DMS53 (cell line): ENCODE results near the gene CCDC91.

Experiments
- DNase-seq: peaks from one replicate; lab custom pipeline; 2025; lab: John Stamatoyannopoulos, UW

CCDC91 gene

GRCh38 chr12:28582672-28583376 lies 392.6 kb downstream of the CCDC91 start:
- no peak for DNase-seq

GRCh38 chr12:28583701-28584261 lies 393.5 kb downstream of the CCDC91 start:
- DNase-seq = peak; percentile 35

- DNase-seq = peak; percentile 41
Observed at GRCh38 chr12:28585146-28585545, 394.9 kb downstream of the CCDC91 start.

GRCh38 chr12:28586481-28586880 lies 396.2 kb downstream of the CCDC91 start:
- DNase-seq = no peak

GRCh38 chr12:28591831-28592230 lies 401.6 kb downstream of the CCDC91 start:
- no peak for DNase-seq
